HepG2 (cell line): ENCODE measurements around the gene OR13A1. TPM values are rescaled to one million over a fixed set of nuclear protein-coding genes. Genes with fewer than 3 reads are reported as not detected.
"Not testable (repeated sequence)": the region's sequence is repeated elsewhere in the genome, so short reads cannot be mapped to it uniquely, and the experiment has no call there.

ENCODE experiments used
- ATAC-seq: fragments of 200-7000 bp; cut with Tn5 transposase; 3 replicates; pipeline ENCODE4 v1.9.1; 2020; ENCODE audit warnings: mild to moderate bottlenecking, moderate library complexity
- BruUV-seq: library from RNA; stranded (reverse); fragments of 400-500 nt; replicated peaks from 2 replicates; lab custom pipeline; 2021; lab: Mats Ljungman, UMichigan
- CTCF ChIA-PET: fragments of 300-600 bp; formaldehyde crosslinking; extraction: SDS; loops from one replicate; lab custom pipeline; 2021; ENCODE audit warnings: low total read pairs, inconsistent platforms, low intra/inter-chr PET ratio; lab: Yijun Ruan, JAX
- POLR2A ChIA-PET: fragments of 350-600 bp; sonication (Branson Sonifier 250); formaldehyde crosslinking; loops from one replicate; lab custom pipeline; 2020; ENCODE audit warnings: antibody characterized with exemption, inconsistent platforms; lab: Yijun Ruan, JAX
- DNase-seq: peaks from one replicate; pipeline ENCODE4 v3.0.0-alpha.2; 2015; ENCODE audit warnings: low spot score
- FAIRE-seq: peaks from 3 replicates; lab custom pipeline; 2011; peaks lifted over from hg19 to GRCh38; lab: Jason Lieb, UNC
- H2AFZ ChIP-seq: one replicate; pipeline ENCODE4 v1.6.1; 2011; ENCODE audit warnings: low read length, inconsistent platforms
- H3K27ac ChIP-seq: fragments of 300-600 bp; 3 replicates; pipeline ENCODE4 v1.8.0; 2011; ENCODE audit warnings: mixed run types, mild to moderate bottlenecking, mixed read lengths, low read length, inconsistent platforms; ENCODE audit not compliant: insufficient read depth; ENCODE audit errors: extremely low read length
- H3K27me3 ChIP-seq, 2 experiments: fragments of 200-600 bp in 1 of 2; 2 replicates in 1 of 2; 3 replicates in 1 of 2; pipeline versions ENCODE4 v1.6.0 to v1.8.0; 2011; ENCODE audit warnings: low read length in 2 of 2, mild to moderate bottlenecking in 2 of 2, moderate library complexity in 2 of 2, inconsistent platforms in 1 of 2; ENCODE audit not compliant: insufficient read depth in 2 of 2, control insufficient read depth in 1 of 2
- H3K36me3 ChIP-seq, 2 experiments: fragments of 200-600 bp in 1 of 2; replicated peaks in 1 of 2; 2 replicates in 1 of 2; 3 replicates in 1 of 2; pipeline versions ENCODE4 v1.5.1 to v1.8.0; 2011; ENCODE audit warnings: low read length in 2 of 2, inconsistent platforms in 1 of 2; ENCODE audit not compliant: insufficient read depth in 2 of 2, control insufficient read depth in 1 of 2
- H3K4me1 ChIP-seq: 2 replicates; pipeline ENCODE4 v1.5.1; 2012; ENCODE audit warnings: low read length, inconsistent platforms; ENCODE audit not compliant: insufficient read depth
- H3K4me2 ChIP-seq: 2 replicates; pipeline ENCODE4 v1.6.0; 2011; ENCODE audit warnings: low read depth, low read length, inconsistent platforms
- H3K4me3 ChIP-seq, 3 experiments: fragments of 200-600 bp in 1 of 3; sonication (generic), shearing (Covaris generic) in 1 of 3; replicated peaks in 1 of 3; 2 replicates each; pipeline ENCODE4 v1.5.1; 2011 to 2016; ENCODE audit warnings: low read length in 3 of 3, inconsistent platforms in 2 of 3, low read depth in 2 of 3, mild to moderate bottlenecking in 2 of 3, control low read depth in 1 of 3, mixed read lengths in 1 of 3; ENCODE audit not compliant: insufficient read depth in 1 of 3
- H3K79me2 ChIP-seq: one replicate; pipeline ENCODE4 v1.6.1; 2011; ENCODE audit warnings: low read length, inconsistent platforms; ENCODE audit not compliant: insufficient read depth
- H3K9ac ChIP-seq: 2 replicates; pipeline ENCODE4 v1.6.0; 2011; ENCODE audit warnings: mild to moderate bottlenecking, low read depth, low read length, inconsistent platforms; ENCODE audit not compliant: insufficient read depth
- H3K9me3 ChIP-seq: 2 replicates; pipeline ENCODE4 v1.5.1; 2012; ENCODE audit warnings: mild to moderate bottlenecking, low read length
- H4K20me1 ChIP-seq: 2 replicates; pipeline ENCODE4 v1.6.0; 2011; ENCODE audit warnings: inconsistent platforms, mild to moderate bottlenecking, low read length, moderate library complexity; ENCODE audit not compliant: insufficient read depth
- WGBS: methylation state at CpG from one replicate; pipeline ENCODE4 v1.1.6; 2017; ENCODE audit warnings: low lambda C conversion rate; 5-methylcytosine and 5-hydroxymethylcytosine counted together
- in situ Hi-C: cut with HindIII; loops from 2 replicates; pipeline ENCODE4 v1.10.0; 2017; ENCODE audit warnings: low pct_unique_long_range_greater_than_20kb; ENCODE audit not compliant: extremely low pct_ligation_motif_present
- intact Hi-C: fragments of 100-400 bp; cut with micrococcal nuclease; formaldehyde crosslinking; loops from one replicate; pipeline ENCODE4 v1.10.0; 2022; ENCODE audit not compliant: unreplicated experiment
- polyA plus RNA-seq, 8 experiments: library from polyadenylated mRNA; depleted of rRNA in 3 of 8; stranded (reverse) in 7 of 8; unstranded in 1 of 8; fragments of >200 nt; fragmentation: Illumina TruSeq in 4 of 8; extraction: Trizol in 4 of 8; gene quantifications; 2 replicates each; pipeline versions ENCODE4 v1.2.1 to v1.2.3, GENCODE V29; 2011 to 2016; ENCODE audit warnings: low read depth in 4 of 8, missing spikeins in 1 of 8, mixed read lengths in 1 of 8; ENCODE audit not compliant: insufficient read depth in 1 of 8
- total RNA-seq, 5 experiments: library from RNA; depleted of rRNA; stranded (reverse); fragments of >200 nt; fragmentation: Illumina TruSeq; extraction: Trizol; gene quantifications; 2 replicates each; pipeline ENCODE4 v1.2.3, GENCODE V29; 2016; ENCODE audit warnings: low read depth in 1 of 5

OR13A1 gene
- total and polyA plus RNA-seq, 2 of the 13 experiments (the other 11 are each of a cell fraction or from before 2014, with no cell fraction given) = not detected

- H3K4me3 ChIP-seq, ATAC-seq, BruUV-seq, in situ Hi-C loops, H4K20me1 ChIP-seq, intact Hi-C loops, H3K4me1 ChIP-seq, H3K9ac ChIP-seq, H3K9me3 ChIP-seq, H3K79me2 ChIP-seq, H3K36me3 ChIP-seq, FAIRE-seq, H3K27me3 ChIP-seq, CTCF ChIA-PET, H2AFZ ChIP-seq, POLR2A ChIA-PET, H3K27ac ChIP-seq, H3K4me2 ChIP-seq, DNase-seq: not testable (repeated sequence)
- WGBS = 84% methylated on average over 14 of the region's 31 CpGs
These were observed 32.9 kb upstream of the OR13A1 start for GRCh38 chr10:45348196-45348765.

- H3K9ac ChIP-seq, DNase-seq, in situ Hi-C loops, H3K79me2 ChIP-seq, H3K27me3 ChIP-seq, H3K4me2 ChIP-seq, BruUV-seq, H3K27ac ChIP-seq, H4K20me1 ChIP-seq, H3K36me3 ChIP-seq, CTCF ChIA-PET, POLR2A ChIA-PET, H3K4me1 ChIP-seq, H3K4me3 ChIP-seq, intact Hi-C loops, ATAC-seq, H2AFZ ChIP-seq, H3K9me3 ChIP-seq, FAIRE-seq: not testable (repeated sequence)
- WGBS = 49% methylated on average over 3 of the region's 20 CpGs
These were observed 32.1 kb upstream of the OR13A1 start for GRCh38 chr10:45347464-45347863.

- FAIRE-seq, intact Hi-C loops: not testable (repeated sequence)
These were observed 31.4 kb upstream of the OR13A1 start for GRCh38 chr10:45346652-45347335.

GRCh38 chr10:45340420-45340819, 25.0 kb upstream of the OR13A1 start:
- not testable (repeated sequence) for H3K4me3 ChIP-seq

More at GRCh38 chr10:45346652-45347335, 31.4 kb upstream of the OR13A1 start:
- H3K79me2 ChIP-seq, H3K36me3 ChIP-seq, H4K20me1 ChIP-seq, H3K27me3 ChIP-seq, H3K4me1 ChIP-seq, POLR2A ChIA-PET, H3K9me3 ChIP-seq, H3K27ac ChIP-seq, CTCF ChIA-PET, ATAC-seq, BruUV-seq, in situ Hi-C loops, H3K9ac ChIP-seq, H3K4me3 ChIP-seq, H2AFZ ChIP-seq, DNase-seq, H3K4me2 ChIP-seq: not testable (repeated sequence)
- no CpG with 5 or more reads among the region's 24 CpGs for WGBS

More at GRCh38 chr10:45340420-45340819, 25.0 kb upstream of the OR13A1 start:
- H3K9me3 ChIP-seq, FAIRE-seq, BruUV-seq, in situ Hi-C loops, H3K4me2 ChIP-seq, H3K9ac ChIP-seq, ATAC-seq, DNase-seq, H4K20me1 ChIP-seq, H3K4me1 ChIP-seq, H3K79me2 ChIP-seq, POLR2A ChIA-PET, H3K27me3 ChIP-seq, CTCF ChIA-PET, intact Hi-C loops, H3K27ac ChIP-seq, H3K36me3 ChIP-seq, H2AFZ ChIP-seq: not testable (repeated sequence)
- WGBS = 16% methylated on average over 4 of the region's 4 CpGs
